Glomerular visceral epithelial cell (primary cell): ENCODE data around the gene PPA1.
A peak's percentile ranks its signal among the peaks of the same experiment; 100 is the strongest.
"Not testable (repeated sequence)": the region's sequence is repeated elsewhere in the genome, so short reads cannot be mapped to it uniquely, and the experiment has no call there.

Experiments
- DNase-seq: peaks from one replicate; pipeline ENCODE4 v3.0.0-alpha.2; 2016; ENCODE audit errors: extremely low spot score

Gene PPA1

DNA sequence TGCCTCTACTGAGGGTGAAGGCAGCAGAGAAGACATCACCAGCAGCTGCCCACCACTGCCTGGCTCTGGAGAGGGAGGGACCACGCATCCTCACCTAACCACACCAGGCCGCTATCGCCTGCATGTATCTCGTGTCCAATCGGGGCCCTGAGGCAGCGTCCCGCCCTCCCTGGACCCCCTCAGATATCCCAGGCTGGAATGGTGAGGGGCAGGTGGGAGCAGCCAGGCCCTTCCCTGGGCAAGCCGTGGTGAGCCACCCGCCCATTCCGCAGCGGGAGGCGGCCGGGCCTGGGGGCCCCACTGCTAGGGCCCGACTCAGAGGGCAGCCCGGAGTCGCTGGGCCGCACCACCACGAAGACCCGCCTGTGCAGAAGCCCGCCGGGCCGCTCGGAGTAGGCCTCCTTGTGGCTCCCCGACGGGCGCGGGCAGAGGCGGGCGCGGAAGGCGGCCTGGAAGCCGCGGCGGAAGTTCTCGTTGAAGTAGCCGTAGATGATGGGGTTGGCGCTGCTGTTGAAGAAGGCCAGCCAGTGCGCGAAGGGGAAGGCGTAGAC, 21.6 kb upstream of the PPA1 start:
- DNase-seq: no peak

GRCh38 chr10:70253878-70254765, 20.9 kb upstream of the PPA1 start:
- DNase-seq: no peak

DNA sequence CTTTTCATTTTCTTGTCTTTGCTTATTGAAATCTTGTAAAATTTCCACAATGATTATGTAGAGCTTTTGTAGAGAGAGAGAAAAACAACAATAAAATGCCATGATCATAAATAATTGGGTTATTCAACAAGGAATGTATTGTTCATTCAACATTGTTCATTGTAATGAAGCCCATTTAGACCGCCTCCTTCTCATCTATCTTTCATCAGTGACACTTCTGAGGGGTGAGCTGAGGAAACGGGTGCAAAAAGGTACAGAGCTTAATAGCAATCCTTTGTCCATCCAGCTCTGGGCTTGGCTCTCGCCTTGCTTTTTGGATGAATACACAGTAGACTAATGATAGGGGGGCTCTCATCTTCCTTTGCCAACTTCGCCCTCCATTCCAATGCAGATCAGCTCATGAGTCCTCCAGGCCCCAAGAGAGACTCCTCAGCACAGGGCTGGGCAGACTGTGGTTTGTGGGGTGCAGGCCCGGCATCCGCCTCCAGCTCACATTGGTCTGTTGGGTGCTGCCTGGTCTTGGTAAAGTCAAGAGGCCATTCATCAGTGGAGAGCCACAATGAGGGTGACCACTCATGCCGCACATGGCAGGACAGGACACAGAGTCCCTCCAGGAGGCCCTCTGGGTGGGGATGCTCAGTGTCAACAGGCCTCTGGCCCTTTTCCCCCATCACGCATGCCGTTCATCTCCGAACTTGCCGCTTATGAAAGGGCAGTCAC, 17.9 kb upstream of the PPA1 start:
- no peak for DNase-seq

GRCh38 chr10:70247360-70247759, 14.1 kb upstream of the PPA1 start:
- DNase-seq: no peak

DNA sequence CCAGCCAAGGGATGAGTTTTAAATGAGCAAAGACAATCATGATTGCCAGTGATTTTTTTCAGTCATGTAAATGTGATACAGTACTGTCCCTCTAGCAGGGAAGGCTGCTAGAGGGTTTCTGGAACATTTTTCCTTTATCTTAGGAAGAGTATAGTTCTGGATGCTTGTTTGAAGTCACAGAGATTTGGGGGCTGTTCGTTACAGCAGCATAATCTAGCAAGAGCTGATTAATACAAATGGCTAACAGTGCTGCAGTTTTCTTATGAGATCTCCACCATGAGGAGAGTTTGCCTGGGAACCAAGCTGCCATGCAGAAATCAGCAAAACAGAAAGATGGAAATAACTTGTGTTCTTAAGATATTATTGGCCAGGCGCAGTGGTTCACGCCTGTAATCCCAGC, 7.9 kb upstream of the PPA1 start:
- DNase-seq: no peak

DNA sequence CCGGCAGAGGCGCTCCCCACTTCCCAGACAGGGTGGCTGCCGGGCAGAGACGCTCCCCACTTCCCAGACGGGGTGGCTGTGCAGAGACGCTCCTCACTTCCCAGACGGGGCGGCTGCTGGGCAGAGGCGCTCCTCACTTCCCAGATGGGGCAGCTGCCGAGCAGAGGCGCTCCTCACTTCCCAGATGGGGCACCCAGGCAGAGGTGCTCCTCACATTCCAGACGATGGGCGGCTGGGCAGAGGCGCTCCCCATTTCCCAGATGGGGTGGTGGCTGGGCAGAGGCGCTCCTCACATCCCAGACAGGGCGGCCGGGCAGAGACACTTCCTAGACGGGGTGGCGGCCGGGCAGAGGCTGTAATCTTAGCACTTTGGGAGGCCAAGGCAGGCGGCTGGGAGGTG, 6.8 kb upstream of the PPA1 start:
- DNase-seq: not testable (repeated sequence)

DNA sequence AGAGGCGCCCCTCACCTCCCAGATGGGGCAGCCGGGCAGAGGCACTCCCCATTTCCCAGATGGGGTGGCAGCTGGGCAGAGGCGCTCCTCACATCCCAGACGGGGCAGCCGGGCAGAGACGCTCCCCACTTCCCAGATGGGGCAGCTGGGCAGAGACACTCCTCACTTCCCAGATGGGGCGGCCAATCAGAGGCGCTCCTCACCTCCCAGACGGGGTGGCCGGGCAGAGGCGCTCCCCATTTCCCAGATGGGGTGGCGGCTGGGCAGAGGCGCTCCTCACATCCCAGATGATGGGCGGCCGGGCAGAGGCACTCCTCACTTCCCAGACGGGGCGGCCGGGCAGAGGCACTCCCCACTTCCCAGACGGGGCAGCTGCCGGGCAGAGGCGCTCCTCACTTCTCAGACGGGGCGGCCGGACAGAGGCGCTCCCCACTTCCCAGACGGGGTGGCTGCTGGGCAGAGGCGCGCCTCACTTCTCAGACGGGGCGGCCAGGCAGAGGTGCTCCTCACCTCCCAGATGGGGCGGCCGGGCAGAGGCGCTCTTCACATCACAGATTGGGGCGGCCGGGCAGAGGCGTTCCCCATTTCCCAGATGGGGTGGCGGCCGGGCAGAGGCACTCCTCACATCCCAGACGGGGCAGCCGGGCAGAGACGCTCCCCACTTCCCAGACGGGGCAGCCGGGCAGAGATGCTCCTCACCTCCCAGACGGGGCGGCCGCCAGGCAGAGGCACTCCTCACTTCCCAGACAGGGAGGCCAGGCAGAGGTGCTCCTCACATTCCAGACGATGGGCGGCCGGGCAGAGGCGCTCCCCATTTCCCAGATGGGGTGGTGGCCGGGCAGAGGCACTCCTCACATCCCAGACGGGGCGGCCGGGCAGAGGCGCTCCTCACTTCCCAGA, 6.1 kb upstream of the PPA1 start:
- not testable (repeated sequence) for DNase-seq

- not testable (repeated sequence) for DNase-seq
Measured at GRCh38 chr10:70237958-70238536, 4.8 kb upstream of the PPA1 start.

GRCh38 chr10:70234668-70235447, 1.6 kb upstream of the PPA1 start:
- no peak for DNase-seq

GRCh38 chr10:70233939-70234300, 691 bp upstream of the PPA1 start:
- no peak for DNase-seq

- DNase-seq: no peak
Measured at GRCh38 chr10:70232859-70233108, 445 bp downstream of the PPA1 start.

- DNase-seq: peak; percentile 59
Measured at GRCh38 chr10:70232155-70232858, 922 bp downstream of the PPA1 start.

DNA sequence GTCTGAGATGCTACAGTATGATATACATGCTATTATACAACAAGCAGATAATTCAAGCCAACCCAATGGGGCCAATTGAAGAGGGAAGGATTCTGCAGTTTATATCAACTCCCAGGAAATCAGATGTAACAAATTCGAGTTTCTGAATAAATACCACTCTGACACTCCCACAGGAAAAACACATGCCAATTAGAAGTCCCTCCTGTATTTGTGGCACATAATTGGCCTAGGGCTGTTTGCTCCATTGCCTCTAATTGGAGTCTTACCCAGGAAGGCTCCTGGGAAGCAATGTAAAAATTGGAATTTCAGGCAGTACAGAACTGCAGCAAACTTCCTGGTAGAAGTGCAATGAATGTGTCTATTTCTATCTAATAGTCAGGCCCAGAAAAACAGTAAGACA, 4.7 kb downstream of the PPA1 start:
- no peak for DNase-seq

DNA sequence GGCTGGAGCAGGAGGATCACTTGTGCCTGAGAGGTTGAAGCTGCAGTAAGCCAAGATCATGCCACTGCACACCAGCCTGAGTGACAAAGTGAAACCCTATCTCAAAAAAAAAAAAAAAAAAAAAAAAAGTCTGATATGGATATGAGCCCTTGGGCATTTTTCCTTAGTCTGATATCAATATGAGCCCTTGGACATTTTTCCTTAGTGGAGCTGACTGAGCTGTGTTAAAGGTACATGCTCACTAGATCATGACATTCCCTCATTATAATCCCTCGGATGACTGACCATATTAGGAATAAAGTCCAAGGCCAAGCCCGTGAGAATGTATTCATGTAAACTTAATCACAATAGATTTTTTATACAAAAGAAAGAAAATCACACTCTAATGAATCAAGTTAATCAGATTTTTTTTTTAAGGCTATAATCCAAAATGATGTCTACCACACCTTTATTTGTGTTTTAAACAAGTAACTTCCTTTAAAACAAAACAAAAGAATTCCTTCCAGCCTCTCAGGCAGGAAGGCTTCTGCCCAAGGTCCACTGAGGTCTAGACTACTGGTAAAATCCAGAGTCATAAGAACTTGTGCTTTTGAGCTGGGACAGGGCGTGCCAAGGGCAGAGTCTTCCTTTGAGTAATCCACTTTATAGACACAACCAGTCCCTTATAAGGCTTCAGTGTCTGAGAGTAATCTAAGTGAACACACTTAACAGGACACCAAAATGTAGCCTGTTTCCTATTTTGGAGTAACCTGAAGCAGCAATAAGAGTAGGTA, 5.5 kb downstream of the PPA1 start:
- peak; percentile 28 for DNase-seq

DNA sequence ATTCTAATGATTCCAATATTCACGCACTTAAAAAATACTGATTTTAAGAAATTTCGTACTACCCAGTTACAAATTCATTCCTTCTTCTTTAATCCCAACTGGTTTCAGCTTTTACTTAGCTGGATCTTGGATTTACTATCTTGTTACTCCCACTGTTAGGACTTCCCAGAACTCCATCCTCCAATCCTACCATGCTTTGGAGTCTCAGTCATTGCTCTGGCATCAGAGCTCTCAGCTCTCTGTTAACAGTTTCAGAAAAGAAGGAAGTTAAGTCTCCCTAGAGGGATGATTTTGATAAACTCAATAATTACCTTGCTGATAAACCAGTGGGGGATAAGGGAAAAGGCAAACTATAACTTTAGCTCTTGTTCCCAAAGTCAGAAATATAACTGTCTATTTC, 9.5 kb downstream of the PPA1 start:
- no peak for DNase-seq

DNA sequence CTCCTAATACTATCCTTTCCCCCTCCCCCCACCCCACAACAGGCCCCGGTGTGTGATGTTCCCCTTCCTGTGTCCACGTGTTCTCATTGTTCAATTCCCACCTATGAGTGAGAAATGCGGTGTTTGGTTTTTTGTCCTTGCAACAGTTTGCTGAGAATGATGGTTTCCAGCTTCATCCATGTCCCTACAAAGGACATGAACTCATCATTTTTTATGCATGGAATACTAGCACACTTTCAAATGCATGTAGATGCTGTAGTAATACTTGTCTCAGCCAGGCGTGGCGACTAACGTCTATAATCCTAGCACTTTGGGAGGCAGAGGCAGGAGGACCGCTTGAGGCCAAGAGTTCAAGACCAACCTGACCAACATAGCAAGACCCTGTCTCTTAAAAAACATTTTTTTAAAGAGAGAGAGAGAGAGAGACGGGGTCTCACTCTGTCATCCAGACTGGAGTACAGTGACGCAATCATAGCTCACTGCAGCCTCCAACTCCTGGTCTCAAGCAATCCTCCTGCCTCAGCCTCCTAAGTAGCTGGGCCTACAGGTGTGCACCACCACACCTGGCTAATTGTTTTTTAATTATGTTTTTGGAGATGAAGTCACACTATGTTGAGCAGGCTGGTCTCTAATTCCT, 10.3 kb downstream of the PPA1 start:
- DNase-seq: not testable (repeated sequence)

DNA sequence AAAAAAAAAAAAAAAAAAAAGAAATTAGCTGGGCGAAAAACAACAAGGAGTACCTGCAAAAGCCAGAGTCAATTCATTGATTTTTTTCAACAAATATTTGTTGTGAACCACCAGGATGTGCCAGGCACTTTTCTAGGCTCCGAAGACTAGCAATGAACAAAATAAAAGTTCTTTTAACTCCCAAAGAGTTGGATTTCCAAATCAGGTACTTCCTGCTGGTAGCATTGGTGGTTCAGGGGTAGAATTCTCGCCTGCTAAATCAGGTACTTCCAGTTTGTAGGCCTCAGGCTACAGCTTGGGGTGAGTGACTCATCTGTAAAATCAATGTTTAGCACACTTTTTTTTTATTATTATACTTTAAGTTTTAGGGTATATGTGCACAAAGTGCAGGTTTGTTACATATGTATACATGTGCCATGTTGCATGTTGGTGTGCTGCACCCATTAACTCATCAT, 10.9 kb downstream of the PPA1 start:
- no peak for DNase-seq

- DNase-seq: no peak
Measured at GRCh38 chr10:70221030-70221429, 12.2 kb downstream of the PPA1 start.

DNA sequence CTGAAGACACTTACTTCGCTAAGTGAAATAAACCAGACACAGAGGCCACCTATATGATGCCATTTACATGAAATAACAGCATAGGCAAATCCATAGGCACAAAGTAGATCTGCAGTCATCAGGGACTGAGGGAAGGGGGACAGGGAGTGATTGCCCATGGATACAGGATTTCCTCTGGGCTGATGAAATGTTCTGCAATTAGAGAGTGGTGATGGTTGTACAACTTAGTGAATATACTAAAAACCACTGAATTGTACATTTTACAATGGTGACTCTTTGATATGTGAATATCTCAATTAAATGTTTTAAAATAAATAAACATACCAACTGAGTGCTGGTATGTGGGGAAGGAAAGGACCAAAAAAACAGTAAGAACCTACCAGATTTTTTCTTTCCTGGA, 20.4 kb downstream of the PPA1 start:
- no peak for DNase-seq
